HEK293 (cell line): ENCODE results near the gene RSL1D1.
"Not testable (repeated sequence)": the region's sequence is repeated elsewhere in the genome, so short reads cannot be mapped to it uniquely, and the experiment has no call there.

Experiments
- CTCF ChIA-PET: fragments of 350-600 bp; formaldehyde crosslinking; extraction: SDS; loops from one replicate; lab custom pipeline; 2021; ENCODE audit warnings: antibody characterized with exemption; lab: Yijun Ruan, JAX
- POLR2A ChIA-PET: fragments of 300-600 bp; formaldehyde crosslinking; extraction: SDS; loops from one replicate; lab custom pipeline; 2020; ENCODE audit warnings: antibody characterized with exemption, inconsistent platforms; lab: Yijun Ruan, JAX
- H3K27ac ChIP-seq: fragments of 200-500 bp; sonication (Bioruptor generic); 2 replicates; pipeline ENCODE4 v1.5.1; 2014; ENCODE audit warnings: low read depth, low read length, control low read depth, inconsistent platforms; ENCODE audit errors: extremely low read depth
- H3K36me3 ChIP-seq, 2 experiments: fragments of 200-500 bp in 1 of 2; sonication (Bioruptor generic) in 1 of 2; 1 replicate in 1 of 2; 2 replicates in 1 of 2; pipeline ENCODE4 v1.5.1; 2014 to 2017; ENCODE audit warnings: inconsistent platforms in 2 of 2, low read length in 2 of 2; ENCODE audit not compliant: control insufficient read depth in 2 of 2, insufficient read depth in 1 of 2
- H3K4me1 ChIP-seq: fragments of 200-500 bp; sonication (Bioruptor generic); 2 replicates; pipeline ENCODE4 v1.5.1; 2014; ENCODE audit warnings: mild to moderate bottlenecking, low read length, inconsistent platforms; ENCODE audit not compliant: control insufficient read depth, insufficient read depth
- H3K4me3 ChIP-seq: 2 replicates; pipeline ENCODE4 v1.5.1; 2011; ENCODE audit warnings: low read depth, mild to moderate bottlenecking, control low read depth, low read length, moderate library complexity
- H3K9me3 ChIP-seq: fragments of 200-500 bp; sonication (Bioruptor generic); 2 replicates; pipeline ENCODE4 v1.5.1; 2014; ENCODE audit warnings: low read depth, low read length, inconsistent platforms; ENCODE audit not compliant: control insufficient read depth, insufficient read depth
- ZFHX2 ChIP-seq: fragments of 450-650 bp; formaldehyde crosslinking; conservative IDR thresholded peaks from 2 replicates; pipeline ENCODE4 v1.5.1; 2016; ENCODE audit warnings: missing biosample characterization, missing genetic modification characterization
- ZNF433 ChIP-seq: fragments of 450-650 bp; formaldehyde crosslinking; IDR thresholded peaks from 2 replicates; pipeline ENCODE4 v1.5.1; 2016; ENCODE audit warnings: missing biosample characterization, missing genetic modification characterization, low read depth
- ZNF610 ChIP-seq: fragments of 450-650 bp; formaldehyde crosslinking; IDR thresholded peaks from 2 replicates; pipeline ENCODE4 v1.5.1; 2016; ENCODE audit warnings: missing biosample characterization, missing genetic modification characterization, borderline replicate concordance
- ZNF629 ChIP-seq: fragments of 450-650 bp; formaldehyde crosslinking; IDR thresholded peaks from 2 replicates; pipeline ENCODE4 v1.5.1; 2017; ENCODE audit warnings: missing biosample characterization, missing genetic modification characterization
- ZNF677 ChIP-seq: fragments of 450-650 bp; IDR thresholded peaks from 2 replicates; pipeline ENCODE4 v1.5.0; 2018; ENCODE audit warnings: missing biosample characterization, mild to moderate bottlenecking, missing genetic modification characterization, moderate library complexity
- TF ChIP-seq, protein P1 (sequence below): fragments of 450-650 bp; formaldehyde crosslinking; IDR thresholded peaks from 2 replicates; pipeline ENCODE4; 2016; ENCODE audit warnings: missing biosample characterization, missing genetic modification characterization
- TF ChIP-seq, protein P2 (sequence below): fragments of 450-650 bp; formaldehyde crosslinking; IDR thresholded peaks from 2 replicates; pipeline ENCODE4 v1.5.1; 2016; ENCODE audit warnings: missing biosample characterization, missing genetic modification characterization
- TF ChIP-seq, protein P3 (sequence below): fragments of 450-650 bp; formaldehyde crosslinking; IDR thresholded peaks from 2 replicates; pipeline ENCODE4 v1.5.1; 2016; ENCODE audit warnings: missing biosample characterization, missing genetic modification characterization
- TF ChIP-seq, protein P4 (sequence below): fragments of 450-650 bp; formaldehyde crosslinking; IDR thresholded peaks from 2 replicates; pipeline ENCODE4 v1.5.1; 2017; ENCODE audit warnings: missing biosample characterization, missing genetic modification characterization
- TF ChIP-seq, protein P5 (sequence below): fragments of 450-650 bp; formaldehyde crosslinking; IDR thresholded peaks from 2 replicates; pipeline ENCODE4 v1.5.1; 2017; ENCODE audit warnings: missing biosample characterization, missing genetic modification characterization

RSL1D1 gene

DNA sequence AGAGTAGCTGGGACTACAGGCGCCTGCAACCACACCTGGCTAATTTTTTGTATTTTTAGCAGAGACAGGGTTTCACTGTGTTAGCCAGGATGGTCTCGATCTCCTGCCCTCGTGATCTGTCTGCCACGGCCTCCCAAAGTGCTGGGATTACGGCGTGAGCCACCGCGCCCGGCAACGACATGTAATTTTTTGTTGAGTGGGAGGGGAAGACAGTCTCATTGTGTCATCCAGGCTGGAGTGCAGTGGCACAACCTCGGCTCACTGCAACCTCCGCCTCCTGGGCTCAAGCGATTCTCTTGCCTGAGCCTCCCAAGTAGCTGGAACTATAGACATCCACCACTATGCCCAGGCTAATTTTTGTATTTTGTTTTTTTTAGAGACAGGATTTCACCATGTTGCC lies 32.4 kb downstream of the RSL1D1 start:
- CTCF ChIA-PET, POLR2A ChIA-PET, H3K36me3 ChIP-seq, H3K27ac ChIP-seq, H3K4me3 ChIP-seq, H3K9me3 ChIP-seq, H3K4me1 ChIP-seq: not testable (repeated sequence)
- TF ChIP-seq ZFHX2 (tag by site-specific recombination), result 0 out of 2 replicates have a peak, but pooled peaks have one; percentile 7

DNA sequence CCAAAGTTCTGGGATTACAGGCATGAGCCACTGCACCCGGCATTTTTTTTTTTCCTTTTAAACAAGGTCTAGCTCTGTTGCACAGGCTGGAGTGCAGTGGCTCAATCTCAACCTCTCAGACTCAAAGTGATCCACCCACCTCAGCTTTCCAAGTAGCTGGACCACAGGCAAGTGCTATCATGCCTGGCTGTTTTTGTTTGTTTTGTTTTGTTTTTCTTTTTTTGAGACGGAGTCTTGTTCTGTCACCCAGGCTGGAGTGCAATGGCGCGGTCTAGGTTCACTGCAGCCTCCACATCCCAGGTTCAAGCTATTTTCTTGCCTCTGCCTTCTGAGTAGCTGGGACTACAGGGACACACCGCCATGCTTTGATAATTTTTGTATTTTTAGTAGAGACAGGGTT lies 35.2 kb downstream of the RSL1D1 start:
- Histone ChIP-seq H3K36me3 (no peaks in the 10 kb centered on the region), H3K27ac (no peak overlapping the region), H3K4me1 (no peaks in the 10 kb centered on the region), H3K4me3 (no peak overlapping the region), H3K9me3 (no peaks in the 10 kb centered on the region)
- CTCF ChIA-PET, result interaction anchor here (2.2 kb wide), 1 partner anchor 409 kb away, joined by 13 read pairs; no protein-coding TSS in a partner anchor
- TF ChIP-seq ZNF610 (no peak), ZNF433 (tag by site-specific recombination) (no peak), ZNF629 (tag by site-specific recombination) (no peak), ZNF677 (tag by site-specific recombination) (peak; percentile 84)
- TF ChIP-seq, protein P1, sequence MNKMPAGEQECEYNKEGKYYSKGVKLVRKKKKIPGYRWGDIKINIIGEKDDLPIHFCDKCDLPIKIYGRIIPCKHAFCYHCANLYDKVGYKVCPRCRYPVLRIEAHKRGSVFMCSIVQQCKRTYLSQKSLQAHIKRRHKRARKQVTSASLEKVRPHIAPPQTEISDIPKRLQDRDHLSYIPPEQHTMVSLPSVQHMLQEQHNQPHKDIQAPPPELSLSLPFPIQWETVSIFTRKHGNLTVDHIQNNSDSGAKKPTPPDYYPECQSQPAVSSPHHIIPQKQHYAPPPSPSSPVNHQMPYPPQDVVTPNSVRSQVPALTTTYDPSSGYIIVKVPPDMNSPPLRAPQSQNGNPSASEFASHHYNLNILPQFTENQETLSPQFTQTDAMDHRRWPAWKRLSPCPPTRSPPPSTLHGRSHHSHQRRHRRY (tag by site-specific recombination), result no peak
- TF ChIP-seq, protein P2, sequence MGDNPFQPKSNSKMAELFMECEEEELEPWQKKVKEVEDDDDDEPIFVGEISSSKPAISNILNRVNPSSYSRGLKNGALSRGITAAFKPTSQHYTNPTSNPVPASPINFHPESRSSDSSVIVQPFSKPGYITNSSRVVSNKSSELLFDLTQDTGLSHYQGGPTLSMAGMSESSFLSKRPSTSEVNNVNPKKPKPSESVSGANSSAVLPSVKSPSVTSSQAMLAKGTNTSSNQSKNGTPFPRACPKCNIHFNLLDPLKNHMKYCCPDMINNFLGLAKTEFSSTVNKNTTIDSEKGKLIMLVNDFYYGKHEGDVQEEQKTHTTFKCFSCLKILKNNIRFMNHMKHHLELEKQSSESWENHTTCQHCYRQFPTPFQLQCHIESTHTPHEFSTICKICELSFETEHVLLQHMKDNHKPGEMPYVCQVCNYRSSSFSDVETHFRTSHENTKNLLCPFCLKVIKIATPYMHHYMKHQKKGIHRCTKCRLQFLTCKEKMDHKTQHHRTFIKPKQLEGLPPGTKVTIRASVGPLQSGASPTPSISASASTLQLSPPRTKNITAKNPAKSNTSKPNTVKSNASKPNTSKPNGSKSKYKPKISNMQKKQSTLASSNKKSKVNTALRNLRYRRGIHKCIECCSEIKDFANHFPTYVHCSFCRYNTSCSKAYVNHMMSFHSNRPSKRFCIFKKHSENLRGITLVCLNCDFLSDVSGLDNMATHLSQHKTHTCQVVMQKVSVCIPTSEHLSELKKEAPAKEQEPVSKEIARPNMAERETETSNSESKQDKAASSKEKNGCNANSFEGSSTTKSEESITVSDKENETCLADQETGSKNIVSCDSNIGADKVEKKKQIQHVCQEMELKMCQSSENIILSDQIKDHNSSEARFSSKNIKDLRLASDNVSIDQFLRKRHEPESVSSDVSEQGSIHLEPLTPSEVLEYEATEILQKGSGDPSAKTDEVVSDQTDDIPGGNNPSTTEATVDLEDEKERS, result no peak
- TF ChIP-seq, protein P3, sequence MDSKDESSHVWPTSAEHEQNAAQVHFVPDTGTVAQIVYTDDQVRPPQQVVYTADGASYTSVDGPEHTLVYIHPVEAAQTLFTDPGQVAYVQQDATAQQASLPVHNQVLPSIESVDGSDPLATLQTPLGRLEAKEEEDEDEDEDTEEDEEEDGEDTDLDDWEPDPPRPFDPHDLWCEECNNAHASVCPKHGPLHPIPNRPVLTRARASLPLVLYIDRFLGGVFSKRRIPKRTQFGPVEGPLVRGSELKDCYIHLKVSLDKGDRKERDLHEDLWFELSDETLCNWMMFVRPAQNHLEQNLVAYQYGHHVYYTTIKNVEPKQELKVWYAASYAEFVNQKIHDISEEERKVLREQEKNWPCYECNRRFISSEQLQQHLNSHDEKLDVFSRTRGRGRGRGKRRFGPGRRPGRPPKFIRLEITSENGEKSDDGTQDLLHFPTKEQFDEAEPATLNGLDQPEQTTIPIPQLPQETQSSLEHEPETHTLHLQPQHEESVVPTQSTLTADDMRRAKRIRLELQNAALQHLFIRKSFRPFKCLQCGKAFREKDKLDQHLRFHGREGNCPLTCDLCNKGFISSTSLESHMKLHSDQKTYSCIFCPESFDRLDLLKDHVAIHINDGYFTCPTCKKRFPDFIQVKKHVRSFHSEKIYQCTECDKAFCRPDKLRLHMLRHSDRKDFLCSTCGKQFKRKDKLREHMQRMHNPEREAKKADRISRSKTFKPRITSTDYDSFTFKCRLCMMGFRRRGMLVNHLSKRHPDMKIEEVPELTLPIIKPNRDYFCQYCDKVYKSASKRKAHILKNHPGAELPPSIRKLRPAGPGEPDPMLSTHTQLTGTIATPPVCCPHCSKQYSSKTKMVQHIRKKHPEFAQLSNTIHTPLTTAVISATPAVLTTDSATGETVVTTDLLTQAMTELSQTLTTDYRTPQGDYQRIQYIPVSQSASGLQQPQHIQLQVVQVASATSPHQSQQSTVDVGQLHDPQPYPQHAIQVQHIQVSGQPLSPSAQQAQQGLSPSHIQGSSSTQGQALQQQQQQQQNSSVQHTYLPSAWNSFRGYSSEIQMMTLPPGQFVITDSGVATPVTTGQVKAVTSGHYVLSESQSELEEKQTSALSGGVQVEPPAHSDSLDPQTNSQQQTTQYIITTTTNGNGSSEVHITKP, result peak; percentile 70
- TF ChIP-seq, protein P4, sequence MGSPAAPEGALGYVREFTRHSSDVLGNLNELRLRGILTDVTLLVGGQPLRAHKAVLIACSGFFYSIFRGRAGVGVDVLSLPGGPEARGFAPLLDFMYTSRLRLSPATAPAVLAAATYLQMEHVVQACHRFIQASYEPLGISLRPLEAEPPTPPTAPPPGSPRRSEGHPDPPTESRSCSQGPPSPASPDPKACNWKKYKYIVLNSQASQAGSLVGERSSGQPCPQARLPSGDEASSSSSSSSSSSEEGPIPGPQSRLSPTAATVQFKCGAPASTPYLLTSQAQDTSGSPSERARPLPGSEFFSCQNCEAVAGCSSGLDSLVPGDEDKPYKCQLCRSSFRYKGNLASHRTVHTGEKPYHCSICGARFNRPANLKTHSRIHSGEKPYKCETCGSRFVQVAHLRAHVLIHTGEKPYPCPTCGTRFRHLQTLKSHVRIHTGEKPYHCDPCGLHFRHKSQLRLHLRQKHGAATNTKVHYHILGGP (tag by site-specific recombination), result no peak
- POLR2A ChIA-PET, result interaction anchor here (0.9 kb wide), 1 partner anchor 35 kb away, joined by 3 read pairs; no protein-coding TSS in a partner anchor

DNA sequence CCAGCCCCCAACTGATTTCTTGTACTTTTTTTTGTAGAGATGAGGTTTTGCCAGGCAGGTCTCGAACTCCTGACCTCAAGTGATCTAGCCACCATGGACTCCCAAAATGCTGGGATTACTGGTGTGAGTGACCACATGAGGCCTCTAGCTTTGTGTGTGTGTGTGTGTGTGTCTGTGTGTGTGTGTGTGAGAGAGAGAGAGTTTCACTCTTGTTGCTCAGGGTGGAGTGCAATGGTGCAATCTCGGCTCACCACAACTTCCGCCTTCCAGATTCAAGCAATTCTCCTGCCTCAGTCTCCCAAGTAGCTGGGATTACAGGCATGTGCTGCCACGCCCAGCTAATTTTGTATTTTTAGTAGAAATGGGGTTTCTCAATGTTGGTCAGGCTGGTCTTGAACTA lies 36.5 kb downstream of the RSL1D1 start:
- TF ChIP-seq, protein P5, sequence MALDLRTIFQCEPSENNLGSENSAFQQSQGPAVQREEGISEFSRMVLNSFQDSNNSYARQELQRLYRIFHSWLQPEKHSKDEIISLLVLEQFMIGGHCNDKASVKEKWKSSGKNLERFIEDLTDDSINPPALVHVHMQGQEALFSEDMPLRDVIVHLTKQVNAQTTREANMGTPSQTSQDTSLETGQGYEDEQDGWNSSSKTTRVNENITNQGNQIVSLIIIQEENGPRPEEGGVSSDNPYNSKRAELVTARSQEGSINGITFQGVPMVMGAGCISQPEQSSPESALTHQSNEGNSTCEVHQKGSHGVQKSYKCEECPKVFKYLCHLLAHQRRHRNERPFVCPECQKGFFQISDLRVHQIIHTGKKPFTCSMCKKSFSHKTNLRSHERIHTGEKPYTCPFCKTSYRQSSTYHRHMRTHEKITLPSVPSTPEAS (tag by site-specific recombination), result 0 out of 2 replicates have a peak, but pooled peaks have one; percentile 34
- H3K4me1 ChIP-seq, H3K27ac ChIP-seq, H3K9me3 ChIP-seq, H3K4me3 ChIP-seq, H3K36me3 ChIP-seq, POLR2A ChIA-PET: not testable (repeated sequence)
- CTCF ChIA-PET, result interaction anchor here (0.5 to 1.4 kb wide), 4 partner anchors 38 to 832 kb away, joined by 3 to 5 read pairs (median 3); no protein-coding TSS in a partner anchor
